Smooth muscle cell (in vitro differentiated cells): Measurements from ENCODE around the gene SPOUT1. TPM values are rescaled to one million over a fixed set of nuclear protein-coding genes. Genes with fewer than 3 reads are reported as not detected.
A peak's percentile ranks its signal among the peaks of the same experiment; 100 is the strongest.
"Not testable (repeated sequence)": the region's sequence is repeated elsewhere in the genome, so short reads cannot be mapped to it uniquely, and the experiment has no call there.

Experiments used
- DNase-seq: peaks from one replicate; lab custom pipeline; 2025; ENCODE audit not compliant: unreplicated experiment; lab: John Stamatoyannopoulos, UW
- H2AFZ ChIP-seq: fragments of 200-600 bp; sonication (generic); 2 replicates; pipeline ENCODE4 v1.6.0; 2016; ENCODE audit warnings: antibody characterized with exemption, low read depth, mild to moderate bottlenecking
- H3F3A ChIP-seq: fragments of 200-600 bp; sonication (generic); 2 replicates; pipeline ENCODE4 v1.6.0; 2017; ENCODE audit warnings: antibody characterized with exemption, low read depth
- H3K27ac ChIP-seq: fragments of 200-600 bp; sonication (generic); 2 replicates; pipeline ENCODE4 v1.5.1; 2016; ENCODE audit warnings: low read depth, mild to moderate bottlenecking
- H3K27me3 ChIP-seq: fragments of 200-600 bp; sonication (generic); 2 replicates; pipeline ENCODE4 v1.6.1; 2016; ENCODE audit warnings: low read depth, mild to moderate bottlenecking
- H3K36me3 ChIP-seq: fragments of 200-600 bp; sonication (generic); 2 replicates; pipeline ENCODE4 v1.5.1; 2016; ENCODE audit warnings: low read depth
- H3K4me1 ChIP-seq: fragments of 200-600 bp; sonication (generic); 2 replicates; pipeline ENCODE4 v1.5.1; 2016; ENCODE audit warnings: low read depth
- H3K4me2 ChIP-seq: fragments of 200-600 bp; sonication (generic); 2 replicates; pipeline ENCODE4 v1.6.0; 2016; ENCODE audit warnings: mild to moderate bottlenecking
- H3K4me3 ChIP-seq: fragments of 200-600 bp; sonication (generic); 2 replicates; pipeline ENCODE4 v1.5.1; 2016; ENCODE audit warnings: mild to moderate bottlenecking
- H3K79me2 ChIP-seq: fragments of 200-600 bp; sonication (generic); 2 replicates; pipeline ENCODE4 v1.6.0; 2016; ENCODE audit warnings: low read depth, mild to moderate bottlenecking
- H3K9ac ChIP-seq: fragments of 200-600 bp; sonication (generic); 2 replicates; pipeline ENCODE4 v1.6.0; 2016; ENCODE audit warnings: low read depth
- H3K9me3 ChIP-seq: fragments of 200-600 bp; sonication (generic); replicated peaks from 2 replicates; pipeline ENCODE4 v1.5.1; 2016; ENCODE audit warnings: low read depth
- H4K20me1 ChIP-seq: fragments of 200-600 bp; sonication (generic); 2 replicates; pipeline ENCODE4 v1.6.0; 2016; ENCODE audit warnings: low read depth
- WGBS: methylation state at CpG from one replicate; pipeline ENCODE4 v1.1.7; 2016; ENCODE audit warnings: low lambda C conversion rate; 5-methylcytosine and 5-hydroxymethylcytosine counted together
- polyA plus RNA-seq: library from polyadenylated mRNA; unstranded; fragments of >200 nt; fragmentation: Nextera tagmentation; extraction: Ambion mirVana; gene quantifications from 2 replicates; pipeline ENCODE4 v1.2.1, GENCODE V29; 2016
- total RNA-seq: library from RNA; depleted of rRNA; stranded (reverse); fragments of >200 nt; gene quantifications from 2 replicates; pipeline ENCODE4 v1.2.3, GENCODE V29; 2014
- TF ChIP-seq, protein P1 (sequence below): fragments of 200-600 bp; sonication (generic); IDR thresholded peaks from 2 replicates; pipeline ENCODE4 v1.5.1; 2017; ENCODE audit warnings: borderline replicate concordance, mild to moderate bottlenecking, antibody characterized with exemption; ENCODE audit not compliant: insufficient read depth, poor library complexity, severe bottlenecking

Gene SPOUT1, protein sequence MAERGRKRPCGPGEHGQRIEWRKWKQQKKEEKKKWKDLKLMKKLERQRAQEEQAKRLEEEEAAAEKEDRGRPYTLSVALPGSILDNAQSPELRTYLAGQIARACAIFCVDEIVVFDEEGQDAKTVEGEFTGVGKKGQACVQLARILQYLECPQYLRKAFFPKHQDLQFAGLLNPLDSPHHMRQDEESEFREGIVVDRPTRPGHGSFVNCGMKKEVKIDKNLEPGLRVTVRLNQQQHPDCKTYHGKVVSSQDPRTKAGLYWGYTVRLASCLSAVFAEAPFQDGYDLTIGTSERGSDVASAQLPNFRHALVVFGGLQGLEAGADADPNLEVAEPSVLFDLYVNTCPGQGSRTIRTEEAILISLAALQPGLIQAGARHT
- total RNA-seq (6.2 and 8.7 TPM in 2 replicates), polyA plus RNA-seq (44.8 and 50.4 TPM in 2 replicates)

DNA sequence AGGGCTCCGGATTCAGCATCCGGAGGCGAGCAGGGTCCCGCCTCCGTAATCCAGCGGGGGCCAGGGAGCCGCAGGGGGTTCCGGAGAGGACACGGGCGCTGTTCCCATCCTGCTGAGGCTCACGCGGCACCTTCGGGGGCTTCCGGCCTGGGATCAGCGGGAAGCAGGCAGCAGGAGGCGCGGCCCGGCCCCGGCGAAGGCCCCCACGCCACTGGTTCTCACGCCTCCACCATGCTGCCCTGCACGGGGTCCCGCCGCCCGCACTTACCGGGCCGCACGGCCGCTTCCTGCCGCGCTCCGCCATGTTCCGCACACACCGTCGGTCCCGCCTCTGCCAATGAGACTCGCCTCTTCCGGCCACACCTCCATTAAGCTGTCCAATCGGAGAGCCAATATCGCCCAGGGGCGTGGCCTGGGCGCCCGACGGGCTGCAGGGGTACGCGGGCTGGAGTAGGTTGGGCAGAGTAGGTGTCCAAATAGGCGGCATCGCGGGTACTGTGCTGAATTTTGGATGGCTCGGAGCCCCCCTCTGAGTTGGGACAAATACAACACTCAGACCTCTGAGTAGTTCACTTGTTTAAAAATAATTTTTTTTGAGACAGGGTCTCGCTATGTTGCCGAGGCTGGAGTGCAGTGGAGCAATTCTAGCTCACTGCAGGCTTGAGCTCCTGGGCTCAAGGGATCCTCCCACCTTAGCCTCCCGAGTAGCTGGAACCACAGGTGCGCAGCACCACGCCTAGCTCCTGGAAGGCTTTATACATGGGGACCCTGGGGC is at the start of gene SPOUT1:
SPOUT1 (minus strand) TSS at position 318 of the 775 bp plus-strand sequence; CDS start at position 304, 14 bp downstream.
- H3K36me3 ChIP-seq = no peaks in the 10 kb centered on the region
- DNase-seq = peak; percentile 64
- H4K20me1 ChIP-seq = no peaks in the 10 kb centered on the region
- H3K27ac ChIP-seq = no peak within 1 kb of the TSS
- peak within 1 kb of the TSS; percentile 98 for H3K4me2 ChIP-seq
- H3F3A ChIP-seq = no peaks in the 10 kb centered on the region
- TF ChIP-seq, protein P1, sequence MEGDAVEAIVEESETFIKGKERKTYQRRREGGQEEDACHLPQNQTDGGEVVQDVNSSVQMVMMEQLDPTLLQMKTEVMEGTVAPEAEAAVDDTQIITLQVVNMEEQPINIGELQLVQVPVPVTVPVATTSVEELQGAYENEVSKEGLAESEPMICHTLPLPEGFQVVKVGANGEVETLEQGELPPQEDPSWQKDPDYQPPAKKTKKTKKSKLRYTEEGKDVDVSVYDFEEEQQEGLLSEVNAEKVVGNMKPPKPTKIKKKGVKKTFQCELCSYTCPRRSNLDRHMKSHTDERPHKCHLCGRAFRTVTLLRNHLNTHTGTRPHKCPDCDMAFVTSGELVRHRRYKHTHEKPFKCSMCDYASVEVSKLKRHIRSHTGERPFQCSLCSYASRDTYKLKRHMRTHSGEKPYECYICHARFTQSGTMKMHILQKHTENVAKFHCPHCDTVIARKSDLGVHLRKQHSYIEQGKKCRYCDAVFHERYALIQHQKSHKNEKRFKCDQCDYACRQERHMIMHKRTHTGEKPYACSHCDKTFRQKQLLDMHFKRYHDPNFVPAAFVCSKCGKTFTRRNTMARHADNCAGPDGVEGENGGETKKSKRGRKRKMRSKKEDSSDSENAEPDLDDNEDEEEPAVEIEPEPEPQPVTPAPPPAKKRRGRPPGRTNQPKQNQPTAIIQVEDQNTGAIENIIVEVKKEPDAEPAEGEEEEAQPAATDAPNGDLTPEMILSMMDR = no peak
- H3K9me3 ChIP-seq = no peaks in the 10 kb centered on the region
- H3K27me3 ChIP-seq = no peaks in the 10 kb centered on the region
- H3K4me1 ChIP-seq = peaks cover 8% of the 10 kb centered on the region
- peak within 1 kb of the TSS; percentile 66 for H3K9ac ChIP-seq
- peak within 1 kb of the TSS; percentile 91 for H2AFZ ChIP-seq
- peak within 1 kb of the TSS; percentile 71 for H3K4me3 ChIP-seq
- H3K79me2 ChIP-seq = no peaks in the 10 kb centered on the region
- 2% methylated on average over 49 of the region's 56 CpGs for WGBS

DNA sequence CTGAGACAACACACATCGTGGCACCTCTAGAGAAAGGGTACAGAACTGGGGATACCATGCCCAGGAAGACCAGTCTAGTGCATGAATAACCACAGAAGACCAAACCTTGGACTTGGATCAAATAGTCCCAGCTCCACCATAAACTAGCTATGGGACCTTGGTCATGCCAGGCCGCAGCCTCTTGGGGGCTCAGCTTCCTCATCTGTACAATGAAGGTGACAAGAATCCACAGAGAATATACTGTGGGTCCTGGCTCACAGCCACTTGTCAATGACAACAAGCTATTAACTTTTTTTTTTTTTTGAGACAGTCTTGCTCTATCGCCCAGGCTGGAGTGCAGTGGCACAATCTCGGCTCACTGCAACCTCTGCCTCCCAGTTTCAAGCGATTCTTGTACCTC is 48.3 kb upstream of the SPOUT1 start:
- no peaks in the 10 kb centered on the region for H3K9me3 ChIP-seq
- peaks cover 15% of the 10 kb centered on the region for H3K79me2 ChIP-seq
- H3K9ac ChIP-seq = no peak overlapping the region
- WGBS = 95% methylated on average over 5 of the region's 5 CpGs
- H3K4me3 ChIP-seq = no peak overlapping the region
- no peak overlapping the region for H2AFZ ChIP-seq
- no peak overlapping the region for H3K4me2 ChIP-seq
- no peak overlapping the region for H3K27ac ChIP-seq
- H3K36me3 ChIP-seq = no peaks in the 10 kb centered on the region
- peaks cover 5% of the 10 kb centered on the region for H3K4me1 ChIP-seq
- no peaks in the 10 kb centered on the region for H3K27me3 ChIP-seq
- TF ChIP-seq, protein P1 = no peak
- peaks cover 4% of the 10 kb centered on the region for H4K20me1 ChIP-seq
- no peak for DNase-seq
- H3F3A ChIP-seq = peaks cover 3% of the 10 kb centered on the region

DNA sequence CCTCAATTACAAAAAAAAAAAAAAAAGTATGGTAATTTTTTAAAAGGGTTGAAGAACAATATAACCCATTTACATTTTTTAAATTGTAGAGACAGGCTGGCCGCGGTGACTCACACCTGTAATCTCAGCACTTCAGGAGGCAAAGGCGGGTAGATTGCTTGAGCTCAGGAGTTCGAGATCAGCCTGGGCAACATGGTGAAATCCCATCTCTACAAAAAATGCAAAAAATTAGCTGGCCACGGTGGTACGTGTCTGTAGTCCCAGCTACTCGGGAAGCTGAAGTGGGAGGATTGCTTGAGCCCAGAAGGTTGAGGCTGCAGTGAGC is 41.3 kb upstream of the SPOUT1 start:
- H2AFZ ChIP-seq, H3K79me2 ChIP-seq, H3K27me3 ChIP-seq, H4K20me1 ChIP-seq, H3K4me2 ChIP-seq, H3K4me1 ChIP-seq, H3K4me3 ChIP-seq, H3K36me3 ChIP-seq, H3K9ac ChIP-seq, H3K9me3 ChIP-seq, DNase-seq, H3K27ac ChIP-seq, H3F3A ChIP-seq: not testable (repeated sequence)
- 80% methylated on average over 7 of the region's 7 CpGs for WGBS

DNA sequence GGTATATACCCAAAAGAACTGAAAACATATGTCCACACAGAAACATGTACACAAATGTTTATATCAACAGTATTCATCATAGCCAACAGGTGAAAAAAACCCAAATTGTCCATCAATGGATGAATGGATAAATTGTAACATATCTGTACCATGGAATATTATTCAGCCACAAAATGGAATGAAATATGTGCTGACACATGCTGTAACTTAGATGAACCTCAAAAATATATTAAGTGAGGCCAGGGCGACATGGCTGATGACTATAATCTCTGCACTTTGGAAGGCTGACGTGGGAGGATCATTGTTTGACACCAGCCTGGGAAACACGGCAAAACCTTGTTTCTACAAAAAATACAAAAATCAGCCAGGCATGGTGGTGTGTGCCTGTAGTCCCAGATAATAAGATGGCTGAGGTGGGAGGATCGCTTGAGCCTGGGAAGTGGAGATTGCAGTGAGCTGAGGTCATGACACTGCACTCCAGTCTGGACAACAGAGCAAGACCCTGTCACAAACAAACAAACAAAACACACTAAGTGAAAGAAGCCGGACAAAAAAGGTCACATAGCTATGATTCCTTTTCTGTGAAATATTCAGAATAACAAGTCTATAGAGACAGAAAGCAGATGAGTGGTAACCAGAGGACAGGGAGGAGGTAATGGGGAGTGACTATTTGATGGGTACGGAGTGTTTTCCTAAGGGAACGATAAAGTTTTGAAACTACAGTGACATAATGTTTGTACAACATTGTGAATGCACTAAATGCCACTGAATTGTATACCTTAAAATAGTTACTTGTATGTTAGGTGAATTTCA is 40.7 kb upstream of the SPOUT1 start:
- 90% methylated on average over 7 of the region's 7 CpGs for WGBS
- H3K9me3 ChIP-seq = no peaks in the 10 kb centered on the region
- H3K27me3 ChIP-seq = no peaks in the 10 kb centered on the region

More for the DNA sequence above, 40.7 kb upstream of the SPOUT1 start:
- H3K4me1 ChIP-seq = no peaks in the 10 kb centered on the region
- H3K79me2 ChIP-seq = peaks cover 5% of the 10 kb centered on the region
- no peak overlapping the region for H3K9ac ChIP-seq
- no peak overlapping the region for H3K27ac ChIP-seq
- no peaks in the 10 kb centered on the region for H3K36me3 ChIP-seq
- TF ChIP-seq, protein P1 = no peak
- H4K20me1 ChIP-seq = no peaks in the 10 kb centered on the region
- no peak for DNase-seq
- no peak overlapping the region for H3K4me2 ChIP-seq
- no peaks in the 10 kb centered on the region for H3F3A ChIP-seq
- no peak overlapping the region for H3K4me3 ChIP-seq
- H2AFZ ChIP-seq = no peak overlapping the region
